Activated CD4-positive, alpha-beta T cell treated with anti-CD3 and anti-CD28 coated beads, Interleukin-2, amount 10 ng/mL, durations not matched to agents 24 days and 14 days (primary cell): Measurements from ENCODE around the gene CLIC3. TPM values are rescaled to one million over a fixed set of nuclear protein-coding genes. Genes with fewer than 3 reads are reported as not detected.

Experiments
- DNase-seq: peaks from one replicate; pipeline ENCODE4 v3.0.0; 2022
- H3K27ac Mint-ChIP-seq: one replicate; pipeline ENCODE4 v1.8.0; 2022; ENCODE audit warnings: mild to moderate bottlenecking, mixed read lengths
- H3K27me3 Mint-ChIP-seq: one replicate; pipeline ENCODE4 v1.8.0; 2022; ENCODE audit warnings: mixed read lengths
- H3K36me3 Mint-ChIP-seq: one replicate; pipeline ENCODE4 v1.8.0; 2022; ENCODE audit warnings: low read depth, mild to moderate bottlenecking, mixed read lengths
- H3K4me1 Mint-ChIP-seq: one replicate; pipeline ENCODE4 v1.8.0; 2021; ENCODE audit warnings: mixed read lengths
- H3K4me3 Mint-ChIP-seq: one replicate; pipeline ENCODE4 v1.8.0; 2022; ENCODE audit warnings: mild to moderate bottlenecking, moderate library complexity, mixed read lengths
- H3K9me3 Mint-ChIP-seq: one replicate; pipeline ENCODE4 v1.8.0; 2021; ENCODE audit warnings: mixed read lengths
- intact Hi-C: fragments of 100-400 bp; cut with micrococcal nuclease; formaldehyde crosslinking; loops from one replicate; pipeline ENCODE4 v1.15.1; 2023
- total RNA-seq: library from RNA; stranded (reverse); gene quantifications from 2 replicates; pipeline ENCODE4 v1.2.3, GENCODE V29; 2022

The CLIC3 gene
- total RNA-seq, 1 donor from 2014 or later: not detected

GRCh38 chr9:137017791-137018497 is 21.6 kb upstream of the CLIC3 start:
- Mint-ChIP-seq H3K4me3 (no peak overlapping the region), H3K9me3 (no peaks in the 10 kb centered on the region), H3K36me3 (no peaks in the 10 kb centered on the region), H3K27ac (no peak overlapping the region), H3K27me3 (no peaks in the 10 kb centered on the region), H3K4me1 (peaks cover 3% of the 10 kb centered on the region)
- intact Hi-C loops: no loop called here
- DNase-seq: no peak

- Mint-ChIP-seq H3K4me1 (peaks cover 1% of the 10 kb centered on the region), H3K27me3 (no peaks in the 10 kb centered on the region), H3K4me3 (no peak overlapping the region), H3K36me3 (no peaks in the 10 kb centered on the region), H3K27ac (no peak overlapping the region), H3K9me3 (no peaks in the 10 kb centered on the region)
- intact Hi-C loops: no loop called here
- DNase-seq: no peak
Measured at GRCh38 chr9:137017071-137017470, 20.7 kb upstream of the CLIC3 start.

- H3K4me1 Mint-ChIP-seq: no peaks in the 10 kb centered on the region
- no peaks in the 10 kb centered on the region for H3K36me3 Mint-ChIP-seq
- H3K27me3 Mint-ChIP-seq: no peaks in the 10 kb centered on the region
- no peak overlapping the region for H3K27ac Mint-ChIP-seq
- no peak overlapping the region for H3K4me3 Mint-ChIP-seq
- no peak for DNase-seq
- intact Hi-C loops: no loop called here
- no peaks in the 10 kb centered on the region for H3K9me3 Mint-ChIP-seq
Measured at GRCh38 chr9:137016436-137016835, 20.1 kb upstream of the CLIC3 start.

- Mint-ChIP-seq H3K36me3 (no peaks in the 10 kb centered on the region), H3K27ac (no peak overlapping the region), H3K4me3 (no peak overlapping the region), H3K27me3 (no peaks in the 10 kb centered on the region), H3K9me3 (no peaks in the 10 kb centered on the region), H3K4me1 (no peaks in the 10 kb centered on the region)
- no peak for DNase-seq
- intact Hi-C loops: no loop called here
Measured at GRCh38 chr9:137015976-137016375, 19.6 kb upstream of the CLIC3 start.

GRCh38 chr9:137015540-137015930 is 19.2 kb upstream of the CLIC3 start:
- Mint-ChIP-seq H3K27me3 (no peaks in the 10 kb centered on the region), H3K27ac (no peak overlapping the region), H3K36me3 (no peaks in the 10 kb centered on the region), H3K9me3 (no peaks in the 10 kb centered on the region), H3K4me1 (no peaks in the 10 kb centered on the region), H3K4me3 (no peak overlapping the region)
- DNase-seq: no peak
- intact Hi-C loops: no loop called here

GRCh38 chr9:137014776-137015539 is 18.6 kb upstream of the CLIC3 start:
- H3K4me1 Mint-ChIP-seq: no peaks in the 10 kb centered on the region
- intact Hi-C loops: no loop called here
- no peak for DNase-seq
- no peaks in the 10 kb centered on the region for H3K36me3 Mint-ChIP-seq
- H3K27me3 Mint-ChIP-seq: no peaks in the 10 kb centered on the region
- H3K9me3 Mint-ChIP-seq: no peaks in the 10 kb centered on the region
- no peak overlapping the region for H3K4me3 Mint-ChIP-seq
- no peak overlapping the region for H3K27ac Mint-ChIP-seq

- H3K4me1 Mint-ChIP-seq: no peaks in the 10 kb centered on the region
- intact Hi-C loops: no loop called here
- no peak overlapping the region for H3K4me3 Mint-ChIP-seq
- no peaks in the 10 kb centered on the region for H3K36me3 Mint-ChIP-seq
- no peak overlapping the region for H3K27ac Mint-ChIP-seq
- H3K27me3 Mint-ChIP-seq: no peaks in the 10 kb centered on the region
- no peaks in the 10 kb centered on the region for H3K9me3 Mint-ChIP-seq
- DNase-seq: no peak
Measured at GRCh38 chr9:137014166-137014565, 17.8 kb upstream of the CLIC3 start.

- H3K36me3 Mint-ChIP-seq: no peaks in the 10 kb centered on the region
- H3K4me3 Mint-ChIP-seq: no peak overlapping the region
- H3K4me1 Mint-ChIP-seq: no peaks in the 10 kb centered on the region
- H3K27ac Mint-ChIP-seq: no peak overlapping the region
- DNase-seq: no peak
- intact Hi-C loops: no loop called here
- no peaks in the 10 kb centered on the region for H3K27me3 Mint-ChIP-seq
- H3K9me3 Mint-ChIP-seq: no peaks in the 10 kb centered on the region
Measured at GRCh38 chr9:137013571-137013940, 17.2 kb upstream of the CLIC3 start.

GRCh38 chr9:137012694-137013570 is 16.6 kb upstream of the CLIC3 start:
- Mint-ChIP-seq H3K27ac (no peak overlapping the region), H3K4me1 (no peaks in the 10 kb centered on the region), H3K9me3 (no peaks in the 10 kb centered on the region), H3K27me3 (no peaks in the 10 kb centered on the region), H3K4me3 (no peak overlapping the region), H3K36me3 (no peaks in the 10 kb centered on the region)
- intact Hi-C loops: no loop called here
- DNase-seq: no peak

GRCh38 chr9:137011907-137012675 is 15.7 kb upstream of the CLIC3 start:
- H3K4me1 Mint-ChIP-seq: no peaks in the 10 kb centered on the region
- H3K9me3 Mint-ChIP-seq: no peaks in the 10 kb centered on the region
- no peak overlapping the region for H3K4me3 Mint-ChIP-seq
- no peaks in the 10 kb centered on the region for H3K27me3 Mint-ChIP-seq
- H3K36me3 Mint-ChIP-seq: no peaks in the 10 kb centered on the region
- DNase-seq: no peak
- no peak overlapping the region for H3K27ac Mint-ChIP-seq
- intact Hi-C loops: no loop called here

GRCh38 chr9:137011156-137011555 is 14.8 kb upstream of the CLIC3 start:
- no peaks in the 10 kb centered on the region for H3K9me3 Mint-ChIP-seq
- no peaks in the 10 kb centered on the region for H3K27me3 Mint-ChIP-seq
- no peaks in the 10 kb centered on the region for H3K36me3 Mint-ChIP-seq
- no peak overlapping the region for H3K4me3 Mint-ChIP-seq
- no peak for DNase-seq
- no peak overlapping the region for H3K27ac Mint-ChIP-seq
- H3K4me1 Mint-ChIP-seq: peaks cover 1% of the 10 kb centered on the region
- intact Hi-C loops: no loop called here

- intact Hi-C loops: no loop called here
- Mint-ChIP-seq H3K36me3 (no peaks in the 10 kb centered on the region), H3K4me3 (no peak overlapping the region), H3K4me1 (peaks cover 2% of the 10 kb centered on the region), H3K27me3 (no peaks in the 10 kb centered on the region), H3K27ac (no peak overlapping the region), H3K9me3 (no peaks in the 10 kb centered on the region)
- DNase-seq: no peak
Measured at GRCh38 chr9:137009938-137010732, 13.8 kb upstream of the CLIC3 start.

GRCh38 chr9:137009217-137009616 is 12.8 kb upstream of the CLIC3 start:
- H3K4me1 Mint-ChIP-seq: peaks cover 4% of the 10 kb centered on the region
- intact Hi-C loops: no loop called here
- H3K36me3 Mint-ChIP-seq: no peaks in the 10 kb centered on the region

More at GRCh38 chr9:137009217-137009616, 12.8 kb upstream of the CLIC3 start:
- Mint-ChIP-seq H3K9me3 (no peaks in the 10 kb centered on the region), H3K27me3 (no peaks in the 10 kb centered on the region), H3K27ac (no peak overlapping the region), H3K4me3 (no peak overlapping the region)
- DNase-seq: no peak
